HG02571 (cell line): ENCODE data around the gene AUH.

Experiments used
- ATAC-seq: cut with Tn5 transposase; IDR thresholded peaks from one replicate; pipeline ENCODE4 v1.9.1; 2021; ENCODE audit warnings: mild to moderate bottlenecking, moderate library complexity; ENCODE audit not compliant: unreplicated experiment

The AUH gene

GRCh38 chr9:91253488-91253887 is 108.2 kb downstream of the AUH start:
- no peak for ATAC-seq

- no peak for ATAC-seq
Measured at GRCh38 chr9:91248707-91249106, 113.0 kb downstream of the AUH start.

DNA sequence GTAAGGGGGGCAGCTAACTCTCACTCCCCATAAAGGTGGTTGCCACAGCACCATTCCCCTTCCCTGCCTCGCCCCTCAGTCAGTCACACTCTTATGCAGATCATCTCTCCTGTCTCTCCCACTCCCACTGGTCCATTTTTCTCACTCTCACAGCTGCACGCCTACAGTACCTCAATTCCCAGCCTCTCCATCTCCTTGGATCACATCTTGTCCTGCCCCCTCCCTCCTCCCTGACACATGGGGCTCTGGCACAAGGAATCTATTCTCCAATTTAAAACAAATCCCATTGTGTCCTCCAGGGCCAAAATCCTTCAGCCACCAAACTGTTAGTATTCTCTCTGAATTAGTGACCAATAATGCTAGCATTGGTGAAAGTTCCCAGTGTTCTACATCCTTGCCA is 114.4 kb downstream of the AUH start:
- ATAC-seq, result no peak

- no peak for ATAC-seq
Measured at GRCh38 chr9:91246846-91247245, 114.9 kb downstream of the AUH start.

DNA sequence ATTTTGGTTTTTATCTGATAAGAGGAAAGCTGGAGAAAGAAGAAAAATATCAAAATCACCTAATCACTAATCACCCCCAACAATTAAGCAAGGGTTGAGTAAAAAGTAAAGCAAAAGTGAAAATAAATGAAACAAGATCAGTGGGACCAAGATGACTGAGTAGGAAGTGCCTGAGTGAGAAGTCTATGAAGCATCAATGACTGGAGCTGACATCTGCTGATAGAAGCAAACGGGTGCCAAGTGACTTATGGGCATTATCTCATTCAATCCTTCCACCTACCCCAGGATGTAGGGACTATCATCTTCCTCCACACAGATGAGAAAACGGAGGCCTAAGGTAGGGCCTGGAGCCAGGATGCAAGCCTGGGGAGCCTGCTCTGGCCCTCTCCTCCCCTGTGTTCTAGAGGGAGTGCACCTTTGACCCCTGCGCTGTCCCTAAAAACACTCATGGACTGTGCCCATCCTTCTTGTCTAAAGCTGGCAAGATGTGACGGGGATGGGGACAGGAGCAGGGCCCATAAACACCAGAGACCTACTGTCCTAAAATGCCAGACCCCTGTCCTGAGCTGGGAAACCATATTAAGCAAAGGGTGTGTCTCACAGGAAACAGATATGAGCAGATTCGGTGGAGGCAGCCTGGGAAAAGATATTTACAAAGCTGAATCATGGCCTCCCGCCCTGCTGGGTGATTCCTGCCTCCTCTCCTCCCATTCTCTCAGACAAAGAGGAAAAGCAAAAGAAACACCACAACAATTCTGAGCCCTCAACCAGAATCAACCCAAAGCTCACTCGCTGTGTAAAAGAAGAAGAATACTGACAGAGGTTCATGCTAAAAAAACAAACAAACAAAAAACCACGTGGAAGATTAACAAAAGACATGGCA is 116.0 kb downstream of the AUH start:
- ATAC-seq, result no peak

DNA sequence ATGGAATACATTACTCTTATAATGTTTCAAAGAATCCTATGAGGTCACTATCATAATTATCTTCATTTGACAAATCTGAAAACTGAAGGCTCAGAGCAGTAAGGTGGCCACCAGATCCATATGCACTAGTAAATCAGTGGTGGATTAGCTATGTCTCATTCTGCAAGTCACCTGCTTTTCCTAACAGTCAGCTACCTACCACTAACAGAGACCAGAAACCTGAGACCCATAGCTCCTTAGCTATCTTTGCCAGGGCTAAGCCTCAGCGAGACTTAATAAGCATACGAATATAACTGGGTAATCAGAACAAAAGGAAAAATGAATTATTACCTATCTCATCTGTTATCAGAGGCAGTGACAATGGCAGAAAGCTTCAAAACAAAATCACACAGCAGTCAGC is 118.7 kb downstream of the AUH start:
- no peak for ATAC-seq

DNA sequence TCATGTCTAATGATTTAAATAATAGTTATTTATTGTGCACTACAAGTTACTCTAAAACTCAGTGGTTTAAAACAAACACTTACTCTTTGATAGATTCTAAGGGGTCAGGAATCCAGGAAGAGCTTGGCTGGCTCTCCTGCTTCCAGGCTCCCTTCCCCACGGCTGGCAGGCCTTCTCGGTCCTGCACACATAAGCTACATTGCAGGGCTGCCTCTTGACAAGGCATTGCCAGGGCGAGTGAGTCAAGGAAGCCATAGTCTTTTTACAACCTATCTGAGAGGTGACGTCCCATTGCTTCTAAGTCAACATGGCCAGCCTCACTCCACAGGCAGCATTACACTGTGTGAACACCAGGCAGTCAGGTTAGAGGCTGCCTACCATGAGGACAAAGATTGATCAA is 119.8 kb downstream of the AUH start:
- ATAC-seq, result no peak

DNA sequence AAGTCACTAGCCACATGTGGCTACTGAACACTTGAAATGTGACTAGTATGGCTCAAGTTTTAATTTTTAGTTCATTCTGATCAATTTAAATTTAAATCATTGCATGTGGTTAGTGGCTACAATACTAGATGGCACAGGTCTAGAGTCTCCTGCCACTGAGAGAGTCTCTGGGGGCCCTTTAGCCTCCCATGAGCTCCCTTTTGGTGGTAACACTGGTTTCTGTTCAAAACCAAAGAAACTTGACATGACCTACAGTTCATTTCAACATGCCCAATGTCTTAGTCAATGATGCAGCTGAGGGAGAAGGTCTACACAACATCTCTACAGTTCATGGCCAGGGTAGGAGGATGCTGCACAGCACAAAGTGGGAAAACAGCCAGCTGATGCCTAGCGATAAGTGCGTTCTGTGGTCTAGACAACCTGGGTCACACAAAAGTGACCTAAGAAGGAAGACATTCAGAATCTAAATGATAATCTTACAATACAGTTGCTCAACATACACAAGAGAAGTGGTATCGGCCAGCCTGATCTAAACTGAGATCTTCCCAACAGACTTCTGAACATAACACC is 121.0 kb downstream of the AUH start:
- no peak for ATAC-seq

DNA sequence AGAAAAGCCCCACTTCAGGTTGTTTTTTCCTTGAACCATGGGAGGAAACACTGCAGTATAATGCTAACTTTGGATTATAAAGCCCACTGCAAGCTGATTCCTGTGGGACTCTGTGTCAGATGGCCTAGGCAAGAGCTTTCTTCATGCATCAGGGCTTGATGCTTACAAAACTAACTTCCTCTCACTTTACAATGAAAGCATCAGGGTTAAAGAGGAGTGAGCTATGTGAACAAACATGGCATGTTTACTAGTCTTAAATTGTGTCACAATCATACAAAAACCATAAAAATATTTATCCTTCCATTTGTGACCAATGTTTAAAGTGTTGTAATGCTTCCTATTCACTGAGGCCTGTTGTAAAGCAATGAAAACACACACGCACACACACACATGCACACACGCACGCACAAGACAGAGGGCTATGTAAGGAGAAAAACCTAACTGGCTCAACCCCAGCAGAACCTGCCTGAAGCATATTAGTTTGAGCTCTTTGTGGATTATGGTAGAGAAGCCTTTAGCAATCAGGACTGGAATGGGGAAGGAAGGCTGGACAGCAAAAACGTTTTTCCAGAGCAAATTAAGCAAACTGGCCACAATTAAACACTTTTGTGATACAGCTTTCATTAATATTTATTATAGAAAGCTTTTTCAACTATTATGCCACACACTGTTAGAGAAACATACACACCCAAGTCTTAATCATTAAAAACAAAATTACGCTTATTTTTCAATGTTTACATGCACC is 122.2 kb downstream of the AUH start:
- ATAC-seq, result no peak

DNA sequence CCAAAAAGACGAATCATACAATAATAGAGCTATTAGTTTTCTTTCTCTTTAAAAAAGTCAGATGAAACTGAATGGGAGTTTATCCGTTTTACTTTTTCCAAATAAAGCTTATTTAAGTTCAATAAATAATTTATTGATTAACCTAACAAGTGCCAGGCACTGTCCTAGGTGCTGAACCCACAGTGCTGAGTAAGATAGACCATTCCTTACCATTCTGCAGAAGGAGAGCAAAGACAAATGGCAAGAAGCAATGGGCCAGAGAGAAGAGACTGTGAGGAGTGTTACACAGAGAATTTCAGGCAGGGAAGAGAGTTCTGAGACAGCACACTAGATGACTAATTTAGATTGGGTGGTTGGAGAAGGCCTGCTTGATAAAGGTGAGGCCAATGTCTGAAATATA is 127.2 kb downstream of the AUH start:
- no peak for ATAC-seq

GRCh38 chr9:91231619-91232018 is 130.1 kb downstream of the AUH start:
- ATAC-seq, result no peak

GRCh38 chr9:91223000-91223399 is 138.7 kb downstream of the AUH start:
- no peak for ATAC-seq

DNA sequence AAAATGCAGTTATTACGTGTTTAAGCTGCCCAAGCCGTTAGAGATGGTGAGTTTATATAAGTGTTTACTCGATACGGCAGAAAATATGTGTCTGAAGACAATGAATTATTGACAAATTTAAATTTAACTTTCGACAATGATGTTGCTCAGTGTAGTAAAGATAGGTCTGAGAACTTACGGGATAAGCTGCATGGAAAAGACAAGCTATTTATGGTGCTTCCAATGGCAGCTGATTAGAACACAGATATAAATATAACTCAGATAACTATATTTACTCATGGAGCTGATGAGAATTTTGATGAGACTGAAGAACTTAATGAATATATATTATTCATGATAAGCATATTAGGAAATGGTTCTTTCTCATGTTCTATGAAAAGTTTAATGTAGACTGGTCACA is 139.3 kb downstream of the AUH start:
- no peak for ATAC-seq

DNA sequence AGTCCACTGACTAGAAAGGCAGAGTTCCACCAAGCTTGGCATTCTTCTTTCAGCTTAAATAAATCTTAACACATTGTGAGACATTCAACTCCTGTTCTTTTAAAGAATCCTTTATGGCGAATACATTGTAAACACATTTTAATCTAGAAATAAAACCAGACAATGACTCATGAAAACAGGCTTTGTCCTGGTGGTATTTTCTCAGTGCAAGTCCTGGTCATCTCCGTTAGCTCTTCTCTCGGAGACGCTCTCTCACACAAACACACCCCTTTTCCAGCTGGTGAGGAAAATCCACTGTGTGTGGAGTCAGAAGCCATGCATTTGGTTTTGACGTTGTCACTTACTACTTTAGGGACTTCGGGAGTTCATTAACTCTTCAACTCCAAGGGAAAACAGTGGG is 140.4 kb downstream of the AUH start:
- ATAC-seq, result no peak

GRCh38 chr9:91220491-91221135 is 141.1 kb downstream of the AUH start:
- no peak for ATAC-seq

GRCh38 chr9:91220021-91220420 is 141.7 kb downstream of the AUH start:
- ATAC-seq, result no peak

DNA sequence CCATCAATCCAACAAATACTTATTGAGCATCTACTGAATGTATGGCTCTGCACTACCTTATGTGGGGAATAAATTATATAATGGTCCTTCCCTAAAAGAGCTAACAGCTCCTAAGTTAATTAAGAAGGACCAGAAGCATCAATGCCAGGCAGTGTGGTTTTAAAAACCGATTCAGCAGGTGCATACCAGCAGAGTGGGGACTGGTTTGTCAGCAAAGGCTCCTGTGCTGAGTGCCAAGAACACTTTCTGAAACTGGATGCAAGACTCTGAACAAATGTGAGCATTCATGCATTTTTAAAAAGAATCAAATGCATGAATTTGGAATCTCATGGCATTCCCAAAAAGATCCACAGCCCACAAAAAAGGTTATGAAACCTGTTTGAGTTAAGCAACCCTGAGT is 142.2 kb downstream of the AUH start:
- ATAC-seq, result no peak

DNA sequence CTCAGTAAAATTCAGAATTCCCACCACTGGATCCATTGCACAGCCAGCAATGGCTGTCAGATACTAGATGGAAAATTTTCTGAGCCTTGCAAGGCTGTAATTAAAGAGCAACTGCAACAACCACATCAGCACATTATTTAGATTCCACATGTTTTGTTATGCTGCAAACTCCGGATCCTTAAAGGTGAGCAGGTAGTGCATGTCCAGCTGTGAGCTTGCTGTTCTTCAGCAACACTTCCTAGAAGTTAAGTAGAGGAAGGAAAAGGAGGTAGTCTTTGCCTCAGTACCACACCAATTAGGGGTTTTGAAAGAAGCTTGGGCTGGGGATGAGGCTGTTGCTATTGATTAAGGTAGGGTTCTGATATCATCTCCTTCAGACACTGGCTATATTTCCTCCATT is 144.3 kb downstream of the AUH start:
- ATAC-seq, result no peak

GRCh38 chr9:91214867-91215266 is 146.9 kb downstream of the AUH start:
- ATAC-seq, result no peak

GRCh38 chr9:91214086-91214485 is 147.6 kb downstream of the AUH start:
- ATAC-seq, result no peak

DNA sequence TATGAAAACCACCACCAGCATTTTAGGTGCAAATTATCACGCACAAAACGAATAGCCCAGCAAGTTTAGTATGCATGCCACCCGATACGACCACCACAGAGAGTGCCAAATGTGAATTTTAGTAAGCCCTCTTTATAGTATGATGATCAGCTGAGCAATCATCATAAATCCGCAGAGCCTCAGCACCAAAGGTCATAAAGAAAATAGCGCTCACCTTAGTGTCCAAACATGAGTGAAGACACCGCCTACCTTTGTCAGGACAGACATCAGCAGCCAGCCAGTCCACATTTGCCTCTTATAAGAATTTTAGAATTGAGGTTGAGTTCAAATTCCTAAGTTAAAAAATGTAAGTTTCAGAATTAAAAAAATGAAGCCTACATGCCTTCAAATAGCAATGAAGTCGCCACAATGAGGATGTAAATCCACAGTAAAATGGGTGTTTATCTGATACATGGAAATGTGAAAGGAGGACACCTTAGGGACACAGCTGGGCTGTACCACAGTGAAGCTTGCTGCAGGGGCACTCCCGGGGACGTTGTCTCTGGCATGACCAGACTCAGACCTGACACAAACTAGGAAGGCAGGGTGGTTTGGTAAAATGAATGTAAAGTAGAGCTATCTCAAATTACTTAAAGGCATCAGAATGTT is 149.0 kb downstream of the AUH start:
- ATAC-seq, result no peak
